Sigmoid colon (tissue), 4 donors: ENCODE measurements around the gene NT5C3A.

Experiments used
- EP300 ChIP-seq, 4 donors: sonication (generic); formaldehyde crosslinking; IDR thresholded peaks; one replicate each; pipeline ENCODE4 v1.6.1; 2017; ENCODE audit warnings: antibody characterized with exemption in 4 of 4
- POLR2A ChIP-seq, 2 donors: fragments of 450-650 bp; IDR thresholded peaks; one replicate each; pipeline ENCODE4 v1.6.1; 2016; ENCODE audit warnings: antibody characterized with exemption in 2 of 2, mild to moderate bottlenecking in 2 of 2, moderate library complexity in 2 of 2
- POLR2AphosphoS5 ChIP-seq, 4 donors: sonication (generic); formaldehyde crosslinking; IDR thresholded peaks; one replicate each; pipeline ENCODE4 v1.6.1; 2017; ENCODE audit warnings: antibody characterized with exemption in 4 of 4
- TF ChIP-seq, protein P1 (sequence below), 4 experiments: fragments of 450-650 bp in 3 of 4; fragments of 200-600 bp in 1 of 4; IDR thresholded peaks; one replicate each; pipeline ENCODE4 v1.5.1; 2016 to 2019; ENCODE audit warnings: antibody characterized with exemption in 4 of 4, mild to moderate bottlenecking in 3 of 4, moderate library complexity in 2 of 4

DNA sequence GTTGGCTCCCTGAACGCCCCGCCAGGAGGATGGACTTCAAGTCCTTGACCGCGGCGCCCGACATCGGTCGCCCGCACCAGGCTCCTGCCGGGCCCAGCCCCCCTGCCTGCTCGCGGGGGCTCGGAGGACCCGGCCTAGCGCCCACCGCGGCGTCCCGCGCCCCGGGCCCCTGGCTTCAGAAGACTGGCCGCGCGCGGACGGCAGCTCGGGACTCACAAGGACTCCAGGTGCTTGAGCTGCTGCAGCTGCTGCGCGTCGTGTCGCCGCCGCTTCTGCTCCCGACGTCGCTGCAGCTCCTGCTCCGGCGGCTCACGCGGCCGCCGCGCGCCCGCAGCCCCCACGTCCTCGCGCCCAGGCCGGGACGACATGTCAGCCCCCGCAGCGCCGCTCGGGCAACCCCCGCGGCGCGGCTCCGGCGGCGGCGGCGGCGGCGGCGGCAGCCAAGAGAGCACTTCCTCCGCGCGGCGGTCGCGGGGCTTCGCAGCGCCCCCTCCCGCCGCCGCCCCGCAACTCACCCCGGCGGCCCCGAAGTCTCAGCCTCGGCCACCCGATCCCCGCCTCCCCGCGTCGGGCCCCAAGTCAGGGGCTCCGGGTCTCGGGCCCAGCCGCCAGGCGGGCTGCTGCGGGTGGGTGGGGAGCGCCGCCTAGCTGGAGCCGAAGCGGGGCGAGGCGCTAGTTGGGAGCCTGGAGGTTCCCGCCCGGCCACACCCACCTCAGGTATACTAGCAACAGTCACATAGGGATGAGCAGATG is 46.6 kb upstream of the NT5C3A start, which contains the start of gene RP9:
- TF ChIP-seq, protein P1, sequence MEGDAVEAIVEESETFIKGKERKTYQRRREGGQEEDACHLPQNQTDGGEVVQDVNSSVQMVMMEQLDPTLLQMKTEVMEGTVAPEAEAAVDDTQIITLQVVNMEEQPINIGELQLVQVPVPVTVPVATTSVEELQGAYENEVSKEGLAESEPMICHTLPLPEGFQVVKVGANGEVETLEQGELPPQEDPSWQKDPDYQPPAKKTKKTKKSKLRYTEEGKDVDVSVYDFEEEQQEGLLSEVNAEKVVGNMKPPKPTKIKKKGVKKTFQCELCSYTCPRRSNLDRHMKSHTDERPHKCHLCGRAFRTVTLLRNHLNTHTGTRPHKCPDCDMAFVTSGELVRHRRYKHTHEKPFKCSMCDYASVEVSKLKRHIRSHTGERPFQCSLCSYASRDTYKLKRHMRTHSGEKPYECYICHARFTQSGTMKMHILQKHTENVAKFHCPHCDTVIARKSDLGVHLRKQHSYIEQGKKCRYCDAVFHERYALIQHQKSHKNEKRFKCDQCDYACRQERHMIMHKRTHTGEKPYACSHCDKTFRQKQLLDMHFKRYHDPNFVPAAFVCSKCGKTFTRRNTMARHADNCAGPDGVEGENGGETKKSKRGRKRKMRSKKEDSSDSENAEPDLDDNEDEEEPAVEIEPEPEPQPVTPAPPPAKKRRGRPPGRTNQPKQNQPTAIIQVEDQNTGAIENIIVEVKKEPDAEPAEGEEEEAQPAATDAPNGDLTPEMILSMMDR (IDR thresholded peaks at IDR 0.05) = peak in 2 of 4 experiments; percentile 30 to 63
- TF ChIP-seq POLR2A (IDR thresholded peaks at IDR 0.05) = no peak
- TF ChIP-seq POLR2AphosphoS5 (IDR thresholded peaks at IDR 0.05) = no peak
- TF ChIP-seq EP300 (IDR thresholded peaks at IDR 0.05) = no peak
